Suprapubic skin (tissue), 4 donors: ENCODE measurements around the gene PPP1CA. TPM values are rescaled to one million over a fixed set of nuclear protein-coding genes. Genes with fewer than 3 reads are reported as not detected.
A peak's percentile ranks its signal among the peaks of the same experiment; 100 is the strongest.

Source experiments
- DNase-seq, 2 donors: peaks; one replicate each; pipeline ENCODE4 v3.0.0-alpha.2; 2019; ENCODE audit warnings: low spot score in 2 of 2
- H3K27ac ChIP-seq: fragments of 200-600 bp; sonication (generic); one replicate; pipeline ENCODE4 v1.5.1; 2019
- H3K27me3 ChIP-seq: fragments of 200-600 bp; sonication (generic); one replicate; pipeline ENCODE4 v1.5.1; 2019
- H3K36me3 ChIP-seq: fragments of 200-600 bp; sonication (generic); one replicate; pipeline ENCODE4 v1.5.1; 2019
- H3K4me1 ChIP-seq: fragments of 200-600 bp; sonication (generic); one replicate; pipeline ENCODE4 v1.5.1; 2019
- H3K4me3 ChIP-seq: fragments of 200-600 bp; sonication (generic); one replicate; pipeline ENCODE4 v1.5.1; 2019; ENCODE audit warnings: mild to moderate bottlenecking
- H3K9me3 ChIP-seq: fragments of 200-600 bp; sonication (generic); one replicate; pipeline ENCODE4 v1.5.1; 2019
- CTCF ChIP-seq, 2 donors: fragments of 200-600 bp in 1 of 2; fragments of 450-650 bp in 1 of 2; sonication (generic) in 1 of 2; IDR thresholded peaks; one replicate each; pipeline ENCODE4 v1.5.1; 2016 to 2019; ENCODE audit warnings: antibody characterized with exemption in 2 of 2, mild to moderate bottlenecking in 1 of 2, moderate library complexity in 1 of 2
- EP300 ChIP-seq: sonication (generic); formaldehyde crosslinking; IDR thresholded peaks from one replicate; pipeline ENCODE4 v1.6.1; 2017; ENCODE audit warnings: antibody characterized with exemption
- POLR2A ChIP-seq, 2 donors: fragments of 450-650 bp; IDR thresholded peaks; one replicate each; pipeline ENCODE4 v1.6.1; 2017; ENCODE audit warnings: antibody characterized with exemption in 2 of 2, mild to moderate bottlenecking in 2 of 2, moderate library complexity in 2 of 2
- POLR2AphosphoS5 ChIP-seq, 3 donors: sonication (generic); formaldehyde crosslinking; IDR thresholded peaks; one replicate each; pipeline ENCODE4 v1.6.1; 2017; ENCODE audit warnings: antibody characterized with exemption in 3 of 3
- WGBS: methylation state at CpG from one replicate; pipeline ENCODE4 v1.1.5; 2018; 5-methylcytosine and 5-hydroxymethylcytosine counted together
- total RNA-seq, 4 donors: library from RNA; depleted of rRNA; stranded (reverse); fragments of >200 nt; gene quantifications; one replicate each; pipeline ENCODE4 v1.1.0, GENCODE V29; 2016

The PPP1CA gene
- total RNA-seq, 4 donors from 2014 or later, result 75.6 to 158 (median 121) TPM

GRCh38 chr11:67352546-67353316 is 48.9 kb downstream of the PPP1CA start:
- Histone ChIP-seq H3K36me3 (no peaks in the 10 kb centered on the region), H3K27me3 (no peaks in the 10 kb centered on the region), H3K9me3 (no peaks in the 10 kb centered on the region), H3K4me3 (peak overlapping the region; percentile 73), H3K27ac (peak overlapping the region; percentile 98), H3K4me1 (peaks cover 73% of the 10 kb centered on the region)
- TF ChIP-seq CTCF (IDR thresholded peaks at IDR 0.05), result peak in 1 of 2 donors; percentile 2
- no peak for TF ChIP-seq EP300
- 10% methylated on average over 24 of the region's 25 CpGs for WGBS
- no peak for DNase-seq

GRCh38 chr11:67351275-67352005 is 50.2 kb downstream of the PPP1CA start:
- H3K9me3 ChIP-seq, result no peaks in the 10 kb centered on the region
- peak overlapping the region; percentile 98 for H3K27ac ChIP-seq
- no peaks in the 10 kb centered on the region for H3K36me3 ChIP-seq
- DNase-seq, result no peak
- no peaks in the 10 kb centered on the region for H3K27me3 ChIP-seq
- H3K4me3 ChIP-seq, result peak overlapping the region; percentile 73
- 54% methylated on average over 11 of the region's 11 CpGs for WGBS
- TF ChIP-seq EP300, result no peak
- peak; percentile 91 to 97 for TF ChIP-seq CTCF (IDR thresholded peaks at IDR 0.05)
- H3K4me1 ChIP-seq, result peaks cover 65% of the 10 kb centered on the region

GRCh38 chr11:67349928-67350465 is 51.7 kb downstream of the PPP1CA start:
- H3K36me3 ChIP-seq, result no peaks in the 10 kb centered on the region
- H3K27me3 ChIP-seq, result no peaks in the 10 kb centered on the region
- H3K4me3 ChIP-seq, result no peak overlapping the region
- H3K4me1 ChIP-seq, result peaks cover 64% of the 10 kb centered on the region
- 92% methylated on average over 4 of the region's 4 CpGs for WGBS
- no peak for DNase-seq
- TF ChIP-seq EP300 (no peak), POLR2A (IDR thresholded peaks at IDR 0.05) (no peak), CTCF (IDR thresholded peaks at IDR 0.05) (no peak), POLR2AphosphoS5 (IDR thresholded peaks at IDR 0.05) (no peak)
- no peaks in the 10 kb centered on the region for H3K9me3 ChIP-seq
- no peak overlapping the region for H3K27ac ChIP-seq

- no peaks in the 10 kb centered on the region for H3K9me3 ChIP-seq
- no peak for DNase-seq
- 90% methylated on average over 2 of the region's 2 CpGs for WGBS
- TF ChIP-seq CTCF (IDR thresholded peaks at IDR 0.05), result no peak
- TF ChIP-seq EP300, result no peak
- no peak for TF ChIP-seq POLR2AphosphoS5 (IDR thresholded peaks at IDR 0.05)
- TF ChIP-seq POLR2A (IDR thresholded peaks at IDR 0.05), result no peak
- H3K27me3 ChIP-seq, result no peaks in the 10 kb centered on the region
- peaks cover 59% of the 10 kb centered on the region for H3K4me1 ChIP-seq
- no peak overlapping the region for H3K27ac ChIP-seq
- no peak overlapping the region for H3K4me3 ChIP-seq
- H3K36me3 ChIP-seq, result no peaks in the 10 kb centered on the region
These were observed 52.2 kb downstream of the PPP1CA start for GRCh38 chr11:67349457-67349856.

- Histone ChIP-seq H3K4me1 (peaks cover 54% of the 10 kb centered on the region), H3K36me3 (no peaks in the 10 kb centered on the region), H3K4me3 (no peak overlapping the region), H3K9me3 (no peaks in the 10 kb centered on the region), H3K27ac (no peak overlapping the region), H3K27me3 (no peaks in the 10 kb centered on the region)
- DNase-seq, result peak in 1 of 2 donors; percentile 26
- TF ChIP-seq POLR2A (IDR thresholded peaks at IDR 0.05) (no peak), POLR2AphosphoS5 (IDR thresholded peaks at IDR 0.05) (no peak), CTCF (IDR thresholded peaks at IDR 0.05) (no peak), EP300 (no peak)
- WGBS, result 67% methylated on average over 5 of the region's 5 CpGs
These were observed 52.6 kb downstream of the PPP1CA start for GRCh38 chr11:67349036-67349435.
